ENCODE results near the gene TWIST2. TPM values are rescaled to one million over a fixed set of nuclear protein-coding genes. Genes with fewer than 3 reads are reported as not detected.

Gene TWIST2
- polyA plus RNA-seq, 5 donors: 4.0 to 6.7 (median 4.6) TPM

GRCh38 chr2:238938401-238939055 lies 90.6 kb downstream of the TWIST2 start:
- no peak for DNase-seq

- no peak for DNase-seq
These were observed 91.2 kb downstream of the TWIST2 start for GRCh38 chr2:238939074-238939473.

GRCh38 chr2:238939521-238940403 lies 91.9 kb downstream of the TWIST2 start:
- DNase-seq: no peak

- no peak for DNase-seq
These were observed 92.9 kb downstream of the TWIST2 start for GRCh38 chr2:238940806-238941205.

GRCh38 chr2:238941262-238941792 lies 93.4 kb downstream of the TWIST2 start:
- DNase-seq: no peak

GRCh38 chr2:238942080-238942725 lies 94.3 kb downstream of the TWIST2 start:
- DNase-seq: no peak

- no peak for DNase-seq
These were observed 94.9 kb downstream of the TWIST2 start for GRCh38 chr2:238942726-238943300.

- no peak for DNase-seq
These were observed 95.6 kb downstream of the TWIST2 start for GRCh38 chr2:238943338-238944067.

- DNase-seq: no peak
These were observed 97.7 kb downstream of the TWIST2 start for GRCh38 chr2:238945433-238946150.

- DNase-seq: no peak
These were observed 98.7 kb downstream of the TWIST2 start for GRCh38 chr2:238946318-238947242.

- DNase-seq: no peak
These were observed 99.4 kb downstream of the TWIST2 start for GRCh38 chr2:238947243-238947760.

- DNase-seq: no peak
These were observed 100.2 kb downstream of the TWIST2 start for GRCh38 chr2:238947920-238948710.

- DNase-seq: no peak
These were observed 101.1 kb downstream of the TWIST2 start for GRCh38 chr2:238948765-238949641.

- DNase-seq: no peak
These were observed 101.9 kb downstream of the TWIST2 start for GRCh38 chr2:238949710-238950345.

- DNase-seq: no peak
These were observed 102.7 kb downstream of the TWIST2 start for GRCh38 chr2:238950551-238950950.

- no peak for DNase-seq
These were observed 104.5 kb downstream of the TWIST2 start for GRCh38 chr2:238952261-238952919.
